HL-60 (cell line): ENCODE measurements around the gene TRERF1.
"Not testable (repeated sequence)": the region's sequence is repeated elsewhere in the genome, so short reads cannot be mapped to it uniquely, and the experiment has no call there.

Experiments
- DNase-seq, 2 experiments: peaks; one replicate each; pipeline ENCODE4 v3.0.0-alpha.2; 2010 to 2020; ENCODE audit warnings: low read depth in 1 of 2, low spot score in 1 of 2
- H3K27ac ChIP-seq: fragments of 250-450 bp; sonication (Bioruptor Pico); replicated peaks from 2 replicates; pipeline ENCODE4 v1.5.1; 2020; ENCODE audit warnings: mild to moderate bottlenecking, moderate library complexity
- H3K27me3 ChIP-seq: fragments of 250-450 bp; sonication (Bioruptor Pico); 2 replicates; pipeline ENCODE4 v1.5.1; 2021; ENCODE audit warnings: mild to moderate bottlenecking, moderate library complexity; ENCODE audit not compliant: insufficient read depth, poor library complexity, severe bottlenecking
- H3K4me3 ChIP-seq: replicated peaks from 2 replicates; pipeline ENCODE4 v1.5.1; 2011; ENCODE audit warnings: mild to moderate bottlenecking, control low read depth, low read length; ENCODE audit not compliant: insufficient read depth
- GABPA ChIP-seq: IDR thresholded peaks from 2 replicates; pipeline ENCODE4 v1.6.1; 2012; ENCODE audit warnings: low read depth
- POLR2AphosphoS5 ChIP-seq: IDR thresholded peaks from 2 replicates; pipeline ENCODE4 v1.6.1; 2012; ENCODE audit warnings: low read depth
- SPI1 ChIP-seq: IDR thresholded peaks from 2 replicates; pipeline ENCODE4 v1.6.1; 2012; ENCODE audit warnings: low read depth, mild to moderate bottlenecking, borderline replicate concordance
- TF ChIP-seq, protein P1 (sequence below): IDR thresholded peaks from one replicate; pipeline ENCODE4 v1.5.1; 2011; ENCODE audit warnings: low read length, control low read depth, inconsistent platforms; ENCODE audit not compliant: insufficient read depth
- TF ChIP-seq, protein P2 (sequence below): IDR thresholded peaks from 2 replicates; pipeline ENCODE4 v1.6.1; 2012; ENCODE audit warnings: low read depth; ENCODE audit not compliant: insufficient replicate concordance

Gene TRERF1

DNA sequence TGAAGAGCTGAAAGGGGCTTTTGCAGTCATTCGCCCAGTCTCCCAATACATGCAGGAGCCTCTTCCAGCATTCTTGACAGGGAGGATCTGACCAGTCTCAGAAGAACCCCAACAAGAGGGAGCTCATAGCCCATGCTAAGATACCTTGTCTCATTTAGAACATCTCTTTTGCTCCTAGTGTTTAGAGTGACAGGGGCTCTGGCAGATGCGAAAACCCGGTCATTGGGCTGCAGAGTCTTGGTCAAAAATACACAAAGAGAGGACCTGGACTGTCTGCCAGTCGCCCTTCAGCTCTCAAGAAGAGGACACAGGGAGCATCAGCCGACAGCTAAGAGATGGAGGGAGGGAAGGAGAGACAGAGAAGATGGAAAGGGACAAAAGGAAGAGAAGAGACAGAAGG is 257.7 kb downstream of the TRERF1 start:
- TF ChIP-seq GABPA (no peak), SPI1 (no peak), POLR2AphosphoS5 (no peak)
- TF ChIP-seq, protein P1, sequence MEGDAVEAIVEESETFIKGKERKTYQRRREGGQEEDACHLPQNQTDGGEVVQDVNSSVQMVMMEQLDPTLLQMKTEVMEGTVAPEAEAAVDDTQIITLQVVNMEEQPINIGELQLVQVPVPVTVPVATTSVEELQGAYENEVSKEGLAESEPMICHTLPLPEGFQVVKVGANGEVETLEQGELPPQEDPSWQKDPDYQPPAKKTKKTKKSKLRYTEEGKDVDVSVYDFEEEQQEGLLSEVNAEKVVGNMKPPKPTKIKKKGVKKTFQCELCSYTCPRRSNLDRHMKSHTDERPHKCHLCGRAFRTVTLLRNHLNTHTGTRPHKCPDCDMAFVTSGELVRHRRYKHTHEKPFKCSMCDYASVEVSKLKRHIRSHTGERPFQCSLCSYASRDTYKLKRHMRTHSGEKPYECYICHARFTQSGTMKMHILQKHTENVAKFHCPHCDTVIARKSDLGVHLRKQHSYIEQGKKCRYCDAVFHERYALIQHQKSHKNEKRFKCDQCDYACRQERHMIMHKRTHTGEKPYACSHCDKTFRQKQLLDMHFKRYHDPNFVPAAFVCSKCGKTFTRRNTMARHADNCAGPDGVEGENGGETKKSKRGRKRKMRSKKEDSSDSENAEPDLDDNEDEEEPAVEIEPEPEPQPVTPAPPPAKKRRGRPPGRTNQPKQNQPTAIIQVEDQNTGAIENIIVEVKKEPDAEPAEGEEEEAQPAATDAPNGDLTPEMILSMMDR: no peak
- TF ChIP-seq, protein P2, sequence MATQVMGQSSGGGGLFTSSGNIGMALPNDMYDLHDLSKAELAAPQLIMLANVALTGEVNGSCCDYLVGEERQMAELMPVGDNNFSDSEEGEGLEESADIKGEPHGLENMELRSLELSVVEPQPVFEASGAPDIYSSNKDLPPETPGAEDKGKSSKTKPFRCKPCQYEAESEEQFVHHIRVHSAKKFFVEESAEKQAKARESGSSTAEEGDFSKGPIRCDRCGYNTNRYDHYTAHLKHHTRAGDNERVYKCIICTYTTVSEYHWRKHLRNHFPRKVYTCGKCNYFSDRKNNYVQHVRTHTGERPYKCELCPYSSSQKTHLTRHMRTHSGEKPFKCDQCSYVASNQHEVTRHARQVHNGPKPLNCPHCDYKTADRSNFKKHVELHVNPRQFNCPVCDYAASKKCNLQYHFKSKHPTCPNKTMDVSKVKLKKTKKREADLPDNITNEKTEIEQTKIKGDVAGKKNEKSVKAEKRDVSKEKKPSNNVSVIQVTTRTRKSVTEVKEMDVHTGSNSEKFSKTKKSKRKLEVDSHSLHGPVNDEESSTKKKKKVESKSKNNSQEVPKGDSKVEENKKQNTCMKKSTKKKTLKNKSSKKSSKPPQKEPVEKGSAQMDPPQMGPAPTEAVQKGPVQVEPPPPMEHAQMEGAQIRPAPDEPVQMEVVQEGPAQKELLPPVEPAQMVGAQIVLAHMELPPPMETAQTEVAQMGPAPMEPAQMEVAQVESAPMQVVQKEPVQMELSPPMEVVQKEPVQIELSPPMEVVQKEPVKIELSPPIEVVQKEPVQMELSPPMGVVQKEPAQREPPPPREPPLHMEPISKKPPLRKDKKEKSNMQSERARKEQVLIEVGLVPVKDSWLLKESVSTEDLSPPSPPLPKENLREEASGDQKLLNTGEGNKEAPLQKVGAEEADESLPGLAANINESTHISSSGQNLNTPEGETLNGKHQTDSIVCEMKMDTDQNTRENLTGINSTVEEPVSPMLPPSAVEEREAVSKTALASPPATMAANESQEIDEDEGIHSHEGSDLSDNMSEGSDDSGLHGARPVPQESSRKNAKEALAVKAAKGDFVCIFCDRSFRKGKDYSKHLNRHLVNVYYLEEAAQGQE: no peak
- H3K4me3 ChIP-seq: no peak overlapping the region
- no peak for DNase-seq
- no peaks in the 10 kb centered on the region for H3K27me3 ChIP-seq
- no peak overlapping the region for H3K27ac ChIP-seq

DNA sequence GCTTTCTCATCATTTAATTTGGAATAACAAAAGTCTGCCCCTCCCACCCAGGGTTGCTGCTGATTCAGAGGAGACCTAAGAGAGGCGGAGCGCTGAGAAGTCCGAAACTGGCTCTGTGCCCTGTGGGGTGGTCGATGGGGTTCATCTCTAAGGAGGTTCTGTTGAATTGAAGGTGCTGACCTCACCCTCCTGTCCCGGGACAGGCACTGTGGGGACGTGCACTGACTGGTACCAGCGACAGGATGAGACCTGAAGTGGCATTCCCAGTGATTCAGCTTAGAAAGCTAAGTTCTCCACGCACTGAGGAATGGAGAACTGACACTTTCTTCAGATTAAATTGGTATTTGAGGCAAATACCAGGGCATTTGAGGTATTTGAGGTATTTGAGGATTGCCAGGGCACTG is 258.2 kb downstream of the TRERF1 start:
- no peak overlapping the region for H3K4me3 ChIP-seq
- no peaks in the 10 kb centered on the region for H3K27me3 ChIP-seq
- TF ChIP-seq SPI1: no peak
- TF ChIP-seq, protein P2: no peak
- TF ChIP-seq POLR2AphosphoS5: no peak
- TF ChIP-seq GABPA: no peak
- TF ChIP-seq, protein P1: no peak
- H3K27ac ChIP-seq: no peak overlapping the region
- DNase-seq: no peak

DNA sequence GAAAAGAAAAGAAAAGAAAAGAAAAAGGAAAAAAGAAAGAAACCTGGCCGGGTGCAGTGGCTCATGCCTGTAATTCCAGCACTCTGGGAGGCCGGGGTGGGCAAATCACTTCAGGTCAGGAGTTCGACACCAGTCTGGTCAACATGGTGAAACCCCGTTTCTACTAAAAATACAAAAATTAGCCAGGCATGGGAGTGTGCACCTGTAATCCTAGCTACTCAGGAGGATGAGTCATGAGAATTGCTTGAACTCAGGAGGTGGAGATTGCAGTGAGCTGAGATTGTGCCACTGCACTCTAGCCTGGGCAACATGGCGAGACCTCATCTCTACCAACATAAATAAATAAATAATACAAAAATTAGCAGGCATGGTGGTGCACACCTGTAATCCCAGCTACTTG is 259.3 kb downstream of the TRERF1 start:
- H3K4me3 ChIP-seq, H3K27me3 ChIP-seq, H3K27ac ChIP-seq, DNase-seq: not testable (repeated sequence)

DNA sequence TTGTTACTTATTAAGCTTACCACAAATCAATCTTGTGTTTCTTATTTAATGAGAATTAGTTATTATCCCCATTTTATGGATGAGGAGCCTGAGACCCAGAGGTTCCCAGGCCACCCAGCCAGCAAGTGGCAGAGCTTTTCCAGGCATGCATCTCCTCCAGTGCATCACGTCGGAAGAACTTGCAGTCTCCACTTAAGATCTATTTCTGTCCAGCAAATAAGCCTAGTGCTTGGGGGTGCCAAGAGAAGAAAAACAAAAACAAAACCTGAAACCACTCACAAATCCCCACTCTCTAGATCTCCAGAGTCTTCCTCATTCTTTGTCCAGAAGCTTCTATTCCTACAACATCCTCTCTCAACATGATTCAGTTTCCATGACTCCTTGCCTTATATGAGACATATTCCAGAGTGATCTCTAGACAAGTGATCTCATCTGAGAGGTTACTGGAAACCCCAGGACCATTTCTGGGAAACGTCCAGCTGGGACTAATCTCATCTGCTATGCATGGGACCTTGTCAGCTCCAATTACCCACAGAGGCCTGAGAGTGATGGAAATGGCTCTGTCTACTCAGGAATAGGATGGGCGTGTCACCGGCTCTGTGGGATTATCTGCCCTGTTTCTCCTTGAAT is 261.1 kb downstream of the TRERF1 start:
- DNase-seq: no peak
- H3K27me3 ChIP-seq: no peaks in the 10 kb centered on the region
- TF ChIP-seq GABPA (no peak), SPI1 (no peak)
- TF ChIP-seq, protein P2: no peak
- TF ChIP-seq, protein P1: no peak
- no peak overlapping the region for H3K27ac ChIP-seq
- H3K4me3 ChIP-seq: no peak overlapping the region
